Panc1 (cell line): ENCODE measurements around the gene PRM2.

Experiments
- CTCF ChIP-seq: fragments of 450-650 bp; IDR thresholded peaks from 2 replicates; pipeline ENCODE4 v1.5.1; 2017; ENCODE audit warnings: mild to moderate bottlenecking
- POLR2AphosphoS5 ChIP-seq: IDR thresholded peaks from 2 replicates; pipeline ENCODE4 v1.6.1; 2012; ENCODE audit warnings: mild to moderate bottlenecking, low read depth, low read length, moderate library complexity
- REST ChIP-seq, 2 experiments: IDR thresholded peaks; 2 replicates each; pipeline ENCODE4 v1.6.1; 2011 to 2012; ENCODE audit warnings: low read depth in 2 of 2, control low read depth in 1 of 2, low read length in 1 of 2, mild to moderate bottlenecking in 1 of 2, moderate library complexity in 1 of 2; ENCODE audit not compliant: insufficient read depth in 1 of 2
- SIN3A ChIP-seq: IDR thresholded peaks from 2 replicates; pipeline ENCODE4 v1.6.1; 2012; ENCODE audit warnings: low read depth, mild to moderate bottlenecking, low read length, moderate library complexity, borderline replicate concordance; ENCODE audit not compliant: insufficient read depth
- TCF7L2 ChIP-seq: IDR thresholded peaks from 2 replicates; pipeline ENCODE4 v1.6.1; 2011; ENCODE audit warnings: mild to moderate bottlenecking, low read depth, low read length, inconsistent platforms

GRCh38 chr16:11316331-11317015, 40.2 kb upstream of the PRM2 start:
- TF ChIP-seq TCF7L2 (no peak), REST (IDR thresholded peaks at IDR 0.05; ENCODE audit: insufficient read depth in 1 of 2, low read depth in 2 of 2, low read length in 1 of 2) (no peak), POLR2AphosphoS5 (no peak), CTCF (no peak), SIN3A (no peak)
